Measurements from ENCODE around the gene IFI35.
"Not testable (repeated sequence)": the region's sequence is repeated elsewhere in the genome, so short reads cannot be mapped to it uniquely, and the experiment has no call there.

IFI35 gene

DNA sequence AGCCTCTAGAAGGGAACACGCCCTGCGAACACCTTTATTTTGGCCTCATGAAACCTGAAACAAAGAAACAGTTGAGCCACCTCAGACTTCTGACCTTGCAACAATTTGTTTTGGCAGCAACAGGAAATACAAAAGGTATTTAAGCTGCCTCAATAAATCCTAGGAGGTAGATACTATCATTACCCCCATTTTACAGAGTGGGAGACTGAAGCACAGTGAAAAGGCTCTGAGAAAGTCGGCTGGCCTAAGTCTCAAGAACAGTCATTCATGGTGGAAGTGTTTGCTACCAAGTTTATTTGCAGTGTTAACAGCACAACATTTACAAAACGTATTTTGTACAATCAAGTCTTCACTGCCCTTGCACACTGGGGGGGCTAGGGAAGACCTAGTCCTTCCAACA lies 37.4 kb downstream of the IFI35 start:
- DNase-seq (ENCODE audit: low read depth): no peak
- TF ChIP-seq, protein P1, sequence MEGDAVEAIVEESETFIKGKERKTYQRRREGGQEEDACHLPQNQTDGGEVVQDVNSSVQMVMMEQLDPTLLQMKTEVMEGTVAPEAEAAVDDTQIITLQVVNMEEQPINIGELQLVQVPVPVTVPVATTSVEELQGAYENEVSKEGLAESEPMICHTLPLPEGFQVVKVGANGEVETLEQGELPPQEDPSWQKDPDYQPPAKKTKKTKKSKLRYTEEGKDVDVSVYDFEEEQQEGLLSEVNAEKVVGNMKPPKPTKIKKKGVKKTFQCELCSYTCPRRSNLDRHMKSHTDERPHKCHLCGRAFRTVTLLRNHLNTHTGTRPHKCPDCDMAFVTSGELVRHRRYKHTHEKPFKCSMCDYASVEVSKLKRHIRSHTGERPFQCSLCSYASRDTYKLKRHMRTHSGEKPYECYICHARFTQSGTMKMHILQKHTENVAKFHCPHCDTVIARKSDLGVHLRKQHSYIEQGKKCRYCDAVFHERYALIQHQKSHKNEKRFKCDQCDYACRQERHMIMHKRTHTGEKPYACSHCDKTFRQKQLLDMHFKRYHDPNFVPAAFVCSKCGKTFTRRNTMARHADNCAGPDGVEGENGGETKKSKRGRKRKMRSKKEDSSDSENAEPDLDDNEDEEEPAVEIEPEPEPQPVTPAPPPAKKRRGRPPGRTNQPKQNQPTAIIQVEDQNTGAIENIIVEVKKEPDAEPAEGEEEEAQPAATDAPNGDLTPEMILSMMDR (IDR thresholded peaks at IDR 0.05; ENCODE audit: low read depth, low read length, missing control alignments): no peak
- H3K4me3 ChIP-seq (ENCODE audit: low read depth, low read length): no peak overlapping the region

DNA sequence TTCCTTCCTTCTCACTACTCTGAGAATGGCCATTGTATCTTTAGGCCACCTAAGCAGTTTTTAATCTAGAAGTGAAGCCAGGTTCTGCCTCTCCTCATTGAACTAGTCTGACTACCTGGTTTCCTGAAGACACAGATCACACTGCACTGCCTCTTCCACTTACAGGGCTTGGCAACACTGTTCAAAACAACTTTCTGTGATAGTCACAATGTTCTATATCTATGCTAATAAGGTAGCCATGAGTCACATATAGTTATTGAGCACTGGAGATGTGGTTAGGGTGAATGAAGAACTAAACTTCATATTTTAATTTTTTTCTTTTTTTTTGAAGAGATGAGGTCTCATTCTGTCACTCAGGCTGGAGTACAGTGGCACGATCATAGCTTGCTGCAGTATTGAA lies 45.4 kb downstream of the IFI35 start:
- H3K4me3 ChIP-seq (ENCODE audit: low read depth, low read length): no peak overlapping the region

DNA sequence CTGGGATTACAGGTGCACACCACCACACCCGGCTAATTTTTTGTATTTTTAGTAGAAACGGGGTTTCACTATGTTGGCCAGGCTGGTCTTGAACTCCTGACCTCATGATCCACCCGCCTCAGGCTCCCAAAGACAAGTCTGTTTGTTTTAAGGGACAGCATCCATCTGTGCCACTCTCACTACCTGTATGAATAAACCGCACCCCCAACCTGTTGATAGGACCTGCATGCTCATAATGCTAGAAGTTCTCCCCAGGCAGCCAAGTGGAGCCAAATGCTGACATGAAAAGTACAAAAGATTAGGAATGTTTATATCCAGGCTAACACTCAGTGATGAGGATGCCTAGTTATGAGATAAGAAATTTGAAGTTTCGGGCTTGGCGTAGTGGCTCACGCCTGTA lies 46.4 kb downstream of the IFI35 start:
- not testable (repeated sequence) for DNase-seq (ENCODE audit: low read depth); H3K4me3 ChIP-seq (ENCODE audit: low read depth, low read length)

More for the DNA sequence above, 45.4 kb downstream of the IFI35 start:
- TF ChIP-seq, protein P1 (IDR thresholded peaks at IDR 0.05; ENCODE audit: low read depth, low read length, missing control alignments): no peak
- DNase-seq (ENCODE audit: low read depth): no peak

DNA sequence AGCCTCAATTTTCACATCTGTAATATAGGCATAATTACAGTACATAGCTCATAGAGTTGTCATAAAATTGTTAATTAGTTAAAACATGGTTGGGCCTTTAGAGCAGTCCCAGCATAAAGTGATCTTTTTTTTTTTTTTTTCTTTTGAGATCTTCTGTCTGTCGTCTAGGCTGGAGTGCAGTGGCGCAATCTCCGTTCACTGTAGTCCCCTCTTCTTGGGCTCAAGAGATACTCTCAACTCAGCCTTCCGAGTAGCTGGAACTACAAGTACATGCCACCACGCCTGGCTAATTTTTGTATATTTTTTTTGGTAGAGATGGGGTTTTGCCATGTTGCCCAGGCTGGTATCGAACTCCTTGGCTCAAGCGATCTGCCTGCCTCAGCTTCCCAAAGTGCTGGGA lies 49.5 kb downstream of the IFI35 start:
- no peak for DNase-seq (ENCODE audit: low read depth)
- TF ChIP-seq, protein P1 (IDR thresholded peaks at IDR 0.05; ENCODE audit: low read depth, low read length, missing control alignments): no peak
- H3K4me3 ChIP-seq (ENCODE audit: low read depth, low read length): no peak overlapping the region

DNA sequence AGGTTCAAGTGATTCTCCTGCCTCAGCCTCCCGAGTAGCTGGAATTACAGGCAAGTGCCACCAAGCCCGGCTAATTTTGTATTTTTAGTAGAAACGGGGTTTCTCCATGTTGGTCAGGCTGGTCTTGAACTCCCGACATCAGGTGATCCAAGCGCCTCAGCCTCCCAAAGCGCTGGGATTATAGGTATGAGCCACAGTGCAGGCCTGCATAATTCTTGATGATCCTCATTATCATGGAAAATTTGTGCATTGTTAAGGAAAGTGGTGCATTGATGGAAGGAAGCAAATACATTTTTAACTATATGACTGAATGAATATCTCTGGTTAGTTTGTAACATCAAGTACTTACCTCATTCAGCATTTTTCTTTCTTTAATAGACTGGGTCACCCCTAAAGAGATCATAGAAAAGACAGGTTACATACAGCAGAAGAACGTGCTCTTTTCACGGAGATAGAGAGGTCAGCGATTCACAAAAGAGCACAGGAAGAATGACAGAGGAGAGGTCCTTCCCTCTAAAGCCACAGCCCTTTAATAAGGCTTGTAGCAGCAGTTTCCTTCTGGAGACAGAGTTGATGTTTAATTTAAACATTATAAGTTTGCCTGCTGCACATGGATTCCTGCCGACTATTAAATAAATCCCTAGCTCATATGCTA lies 56.5 kb downstream of the IFI35 start:
- no peak for DNase-seq (ENCODE audit: low read depth)
- TF ChIP-seq, protein P1 (IDR thresholded peaks at IDR 0.05; ENCODE audit: low read depth, low read length, missing control alignments): no peak
- no peak overlapping the region for H3K4me3 ChIP-seq (ENCODE audit: low read depth, low read length)
